Measurements from ENCODE around the gene BICRAL.
A peak's percentile ranks its signal among the peaks of the same experiment; 100 is the strongest.

The BICRAL gene

DNA sequence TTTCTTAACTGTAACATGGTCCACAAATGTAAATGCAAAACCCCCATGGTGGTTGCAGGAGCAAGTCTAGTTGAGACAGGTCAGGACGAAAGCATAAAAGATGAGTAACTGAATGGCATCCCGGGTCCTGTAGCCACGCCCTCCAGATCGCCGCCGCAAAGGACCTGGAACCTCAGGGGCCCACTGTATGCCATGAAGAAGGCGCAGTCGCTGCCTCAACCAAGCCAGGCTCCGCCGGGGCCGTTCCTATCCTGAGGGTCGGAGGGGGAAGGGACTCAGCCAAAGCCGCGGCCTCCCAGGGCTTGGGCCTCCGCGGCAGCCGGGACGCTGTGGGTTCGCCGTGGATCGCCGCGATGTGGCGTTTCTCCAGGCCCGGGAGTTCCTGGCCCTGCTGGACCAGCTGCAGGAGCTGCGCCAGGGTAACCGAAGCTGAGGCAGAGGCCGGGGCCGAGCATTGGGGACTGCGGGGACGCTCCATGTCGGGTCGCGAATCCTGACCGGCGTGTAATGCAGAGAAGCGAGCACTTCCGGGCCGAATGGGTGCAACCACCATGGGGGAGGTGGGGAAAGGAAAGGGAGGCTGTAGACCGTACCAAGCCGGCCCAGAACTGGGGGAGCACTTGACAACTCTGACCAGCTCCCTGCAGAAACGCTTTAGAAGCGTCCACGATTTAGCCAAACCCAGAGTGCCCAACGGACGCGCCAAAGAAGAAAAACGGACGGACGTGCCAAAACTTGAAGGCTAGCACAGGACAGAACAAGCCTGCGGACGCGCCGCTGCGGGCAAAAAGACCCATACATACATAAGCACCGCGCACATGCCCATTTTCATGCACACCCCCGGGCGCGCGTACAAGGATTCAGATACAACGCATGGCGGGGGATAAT lies 108.7 kb downstream of the BICRAL start:
- TF ChIP-seq FOXP2 (optimal IDR thresholded peaks at IDR 0.05; ENCODE audit: borderline replicate concordance, extremely low read depth, extremely low read length, insufficient read depth) (peak; percentile 92), POLR2AphosphoS5 (IDR thresholded peaks at IDR 0.05; ENCODE audit: low read depth, low read length) (peak; percentile 99), SIN3A (IDR thresholded peaks at IDR 0.05; ENCODE audit: borderline replicate concordance, insufficient read depth, low read length) (peak; percentile 67; the same call in 1 of the 2 replicates), TAF1 (IDR thresholded peaks at IDR 0.05; ENCODE audit: borderline replicate concordance, insufficient read depth, low read length) (peak; percentile 94)
- TF ChIP-seq, protein P1, sequence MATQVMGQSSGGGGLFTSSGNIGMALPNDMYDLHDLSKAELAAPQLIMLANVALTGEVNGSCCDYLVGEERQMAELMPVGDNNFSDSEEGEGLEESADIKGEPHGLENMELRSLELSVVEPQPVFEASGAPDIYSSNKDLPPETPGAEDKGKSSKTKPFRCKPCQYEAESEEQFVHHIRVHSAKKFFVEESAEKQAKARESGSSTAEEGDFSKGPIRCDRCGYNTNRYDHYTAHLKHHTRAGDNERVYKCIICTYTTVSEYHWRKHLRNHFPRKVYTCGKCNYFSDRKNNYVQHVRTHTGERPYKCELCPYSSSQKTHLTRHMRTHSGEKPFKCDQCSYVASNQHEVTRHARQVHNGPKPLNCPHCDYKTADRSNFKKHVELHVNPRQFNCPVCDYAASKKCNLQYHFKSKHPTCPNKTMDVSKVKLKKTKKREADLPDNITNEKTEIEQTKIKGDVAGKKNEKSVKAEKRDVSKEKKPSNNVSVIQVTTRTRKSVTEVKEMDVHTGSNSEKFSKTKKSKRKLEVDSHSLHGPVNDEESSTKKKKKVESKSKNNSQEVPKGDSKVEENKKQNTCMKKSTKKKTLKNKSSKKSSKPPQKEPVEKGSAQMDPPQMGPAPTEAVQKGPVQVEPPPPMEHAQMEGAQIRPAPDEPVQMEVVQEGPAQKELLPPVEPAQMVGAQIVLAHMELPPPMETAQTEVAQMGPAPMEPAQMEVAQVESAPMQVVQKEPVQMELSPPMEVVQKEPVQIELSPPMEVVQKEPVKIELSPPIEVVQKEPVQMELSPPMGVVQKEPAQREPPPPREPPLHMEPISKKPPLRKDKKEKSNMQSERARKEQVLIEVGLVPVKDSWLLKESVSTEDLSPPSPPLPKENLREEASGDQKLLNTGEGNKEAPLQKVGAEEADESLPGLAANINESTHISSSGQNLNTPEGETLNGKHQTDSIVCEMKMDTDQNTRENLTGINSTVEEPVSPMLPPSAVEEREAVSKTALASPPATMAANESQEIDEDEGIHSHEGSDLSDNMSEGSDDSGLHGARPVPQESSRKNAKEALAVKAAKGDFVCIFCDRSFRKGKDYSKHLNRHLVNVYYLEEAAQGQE (IDR thresholded peaks at IDR 0.05; ENCODE audit: insufficient read depth in 1 of 2, low read depth in 2 of 2, low read length in 2 of 2): no peak

DNA sequence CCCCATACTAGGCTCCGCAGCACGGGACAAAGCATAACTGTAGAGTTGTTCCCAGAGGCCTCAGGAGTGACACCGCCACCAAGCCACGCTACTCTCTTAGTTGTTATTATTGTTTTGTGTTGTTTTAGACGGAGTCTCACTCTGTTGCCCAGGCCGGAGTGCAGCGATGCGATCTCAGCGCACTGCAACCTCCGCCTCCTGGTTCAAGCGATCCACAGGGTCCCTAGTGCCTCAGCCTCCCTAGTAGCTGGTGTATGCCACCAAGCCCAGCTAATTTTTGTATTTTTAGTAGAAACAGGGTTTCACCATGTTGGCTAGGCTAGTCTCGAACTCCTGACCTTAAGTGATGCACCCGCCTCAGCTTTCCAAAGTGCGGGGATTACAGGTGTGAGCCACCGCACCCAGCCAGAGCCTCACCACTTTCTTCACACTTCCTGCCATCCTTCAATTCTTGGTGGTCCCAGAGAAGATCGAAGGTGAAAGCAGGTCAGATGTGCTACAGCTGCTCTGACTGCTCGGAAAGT lies 109.4 kb downstream of the BICRAL start:
- TF ChIP-seq POLR2AphosphoS5 (IDR thresholded peaks at IDR 0.05; ENCODE audit: low read depth, low read length) (no peak), SIN3A (IDR thresholded peaks at IDR 0.05; ENCODE audit: borderline replicate concordance, insufficient read depth, low read length) (no peak), TAF1 (IDR thresholded peaks at IDR 0.05; ENCODE audit: borderline replicate concordance, insufficient read depth, low read length) (no peak), FOXP2 (optimal IDR thresholded peaks at IDR 0.05; ENCODE audit: borderline replicate concordance, extremely low read depth, extremely low read length, insufficient read depth) (no peak)
- TF ChIP-seq, protein P1 (IDR thresholded peaks at IDR 0.05; ENCODE audit: insufficient read depth in 1 of 2, low read depth in 2 of 2, low read length in 2 of 2): no peak

DNA sequence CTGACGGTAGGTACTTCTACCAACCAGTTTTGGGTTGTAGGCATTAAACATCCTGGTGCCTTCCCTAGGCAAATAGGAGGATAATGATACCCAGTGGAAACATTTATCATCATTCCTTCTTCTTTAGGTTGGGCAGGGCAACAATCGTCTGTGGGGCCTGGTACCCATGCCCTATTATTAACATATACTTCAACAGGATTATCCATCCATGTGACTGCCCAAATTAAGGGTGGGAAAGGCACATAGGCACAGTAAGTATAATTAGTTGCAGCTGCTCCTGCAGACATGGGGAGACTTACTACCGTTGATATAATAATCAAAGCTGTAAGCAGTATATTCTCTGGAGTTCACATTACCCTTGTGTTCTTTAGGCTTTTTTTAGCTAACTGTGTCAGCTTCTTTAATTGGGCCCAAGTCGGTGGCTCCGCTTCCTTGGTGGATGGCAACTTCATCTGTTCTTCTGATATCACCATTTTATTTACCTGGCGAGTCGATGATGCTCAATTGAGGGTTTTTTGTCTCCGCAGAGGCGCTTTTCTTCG lies 114.4 kb downstream of the BICRAL start:
- TF ChIP-seq SIN3A (IDR thresholded peaks at IDR 0.05; ENCODE audit: borderline replicate concordance, insufficient read depth, low read length): no peak
- no peak for TF ChIP-seq FOXP2 (optimal IDR thresholded peaks at IDR 0.05; ENCODE audit: borderline replicate concordance, extremely low read depth, extremely low read length, insufficient read depth)

DNA sequence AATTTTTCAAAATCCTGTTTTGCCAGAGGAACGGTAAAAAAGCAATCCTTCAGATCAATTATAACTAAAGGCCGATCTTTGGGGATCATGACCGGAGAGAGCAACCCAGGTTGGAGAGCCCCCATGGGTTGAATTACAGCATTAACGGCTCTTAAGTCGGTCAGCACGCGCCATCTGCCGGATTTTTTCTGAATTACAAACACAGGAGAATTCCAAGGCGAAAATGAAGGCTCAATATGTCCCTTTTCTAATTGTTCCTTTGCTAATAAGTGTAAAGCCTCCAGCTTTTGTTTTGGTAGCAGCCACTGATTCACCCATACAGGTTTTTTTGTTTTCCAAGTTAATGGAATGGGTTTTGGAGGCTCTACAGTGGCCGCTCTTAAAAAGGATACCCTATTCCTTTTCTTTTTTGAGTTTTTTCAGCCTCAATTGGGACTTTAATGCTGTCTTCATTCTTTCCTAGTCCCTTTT lies 117.1 kb downstream of the BICRAL start:
- TF ChIP-seq, protein P1 (IDR thresholded peaks at IDR 0.05; ENCODE audit: insufficient read depth in 1 of 2, low read depth in 2 of 2, low read length in 2 of 2): no peak
- no peak for TF ChIP-seq SIN3A (IDR thresholded peaks at IDR 0.05; ENCODE audit: borderline replicate concordance, insufficient read depth, low read length)
- TF ChIP-seq FOXP2 (optimal IDR thresholded peaks at IDR 0.05; ENCODE audit: borderline replicate concordance, extremely low read depth, extremely low read length, insufficient read depth): no peak
- no peak for TF ChIP-seq POLR2AphosphoS5 (IDR thresholded peaks at IDR 0.05; ENCODE audit: low read depth, low read length)
- no peak for TF ChIP-seq TAF1 (IDR thresholded peaks at IDR 0.05; ENCODE audit: borderline replicate concordance, insufficient read depth, low read length)

DNA sequence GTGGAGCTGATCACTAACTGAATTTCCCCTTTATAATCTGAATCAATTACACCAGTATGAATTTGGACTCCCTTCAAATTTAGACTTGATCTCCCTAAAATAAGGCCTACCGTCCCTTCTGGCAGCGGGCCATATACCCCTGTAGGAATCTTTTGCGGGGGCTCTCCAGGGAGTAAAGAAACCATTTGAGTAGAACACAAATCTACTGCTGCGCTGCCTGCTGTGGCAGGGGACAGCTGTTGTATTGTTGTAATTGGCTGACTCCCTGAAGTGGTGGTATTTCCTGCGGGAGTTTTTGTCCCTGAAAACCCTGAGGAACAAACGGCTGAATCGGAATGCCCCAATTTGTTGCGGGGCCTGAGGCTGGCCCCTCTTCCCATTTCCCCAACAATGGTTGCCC lies 118.0 kb downstream of the BICRAL start:
- TF ChIP-seq TAF1 (IDR thresholded peaks at IDR 0.05; ENCODE audit: borderline replicate concordance, insufficient read depth, low read length): no peak
- TF ChIP-seq, protein P1 (IDR thresholded peaks at IDR 0.05; ENCODE audit: insufficient read depth in 1 of 2, low read depth in 2 of 2, low read length in 2 of 2): no peak
- no peak for TF ChIP-seq FOXP2 (optimal IDR thresholded peaks at IDR 0.05; ENCODE audit: borderline replicate concordance, extremely low read depth, extremely low read length, insufficient read depth)
- TF ChIP-seq POLR2AphosphoS5 (IDR thresholded peaks at IDR 0.05; ENCODE audit: low read depth, low read length): no peak
- no peak for TF ChIP-seq SIN3A (IDR thresholded peaks at IDR 0.05; ENCODE audit: borderline replicate concordance, insufficient read depth, low read length)

Data from PFSK-1 (cell line).